GM18511 (cell line): ENCODE results near the gene FGF2.
"Not testable (repeated sequence)": the region's sequence is repeated elsewhere in the genome, so short reads cannot be mapped to it uniquely, and the experiment has no call there.

Experiments used
- ATAC-seq: cut with Tn5 transposase; IDR thresholded peaks from one replicate; pipeline ENCODE4 v1.9.1; 2021; ENCODE audit warnings: mild to moderate bottlenecking, moderate library complexity; ENCODE audit not compliant: unreplicated experiment

Gene FGF2

GRCh38 chr4:122826553-122827257 is at the start of gene FGF2:
FGF2 (plus strand) TSS chr4:122826831; CDS start chr4:122827175, 344 bp downstream.
- ATAC-seq: peak; percentile 25

- ATAC-seq: no peak
These were observed 49.7 kb upstream of the FGF2 start for GRCh38 chr4:122776916-122777315.

- no peak for ATAC-seq
These were observed 48.6 kb upstream of the FGF2 start for GRCh38 chr4:122777846-122778673.

GRCh38 chr4:122781486-122781885 is 45.1 kb upstream of the FGF2 start:
- no peak for ATAC-seq

GRCh38 chr4:122783301-122784215 is 43.1 kb upstream of the FGF2 start:
- no peak for ATAC-seq

GRCh38 chr4:122784261-122784660 is 42.4 kb upstream of the FGF2 start:
- no peak for ATAC-seq

GRCh38 chr4:122785099-122785498 is 41.5 kb upstream of the FGF2 start:
- no peak for ATAC-seq

- not testable (repeated sequence) for ATAC-seq
These were observed 40.3 kb upstream of the FGF2 start for GRCh38 chr4:122786296-122786695.

GRCh38 chr4:122786920-122787319 is 39.7 kb upstream of the FGF2 start:
- not testable (repeated sequence) for ATAC-seq

GRCh38 chr4:122787940-122788339 is 38.7 kb upstream of the FGF2 start:
- ATAC-seq: no peak

- no peak for ATAC-seq
These were observed 37.7 kb upstream of the FGF2 start for GRCh38 chr4:122788935-122789334.

GRCh38 chr4:122793811-122794210 is 32.8 kb upstream of the FGF2 start:
- ATAC-seq: no peak

GRCh38 chr4:122796801-122797404 is 29.7 kb upstream of the FGF2 start:
- no peak for ATAC-seq

GRCh38 chr4:122797405-122798094 is 29.1 kb upstream of the FGF2 start:
- ATAC-seq: no peak

GRCh38 chr4:122798101-122798500 is 28.5 kb upstream of the FGF2 start:
- peak; percentile 72 for ATAC-seq

- ATAC-seq: no peak
These were observed 27.7 kb upstream of the FGF2 start for GRCh38 chr4:122798917-122799316.

- no peak for ATAC-seq
These were observed 22.8 kb upstream of the FGF2 start for GRCh38 chr4:122803788-122804208.

GRCh38 chr4:122806981-122807679 is 19.5 kb upstream of the FGF2 start:
- ATAC-seq: no peak

- ATAC-seq: no peak
These were observed 16.0 kb upstream of the FGF2 start for GRCh38 chr4:122810669-122811068.
